ENCODE data around the gene GABRB1.

GABRB1 gene

DNA sequence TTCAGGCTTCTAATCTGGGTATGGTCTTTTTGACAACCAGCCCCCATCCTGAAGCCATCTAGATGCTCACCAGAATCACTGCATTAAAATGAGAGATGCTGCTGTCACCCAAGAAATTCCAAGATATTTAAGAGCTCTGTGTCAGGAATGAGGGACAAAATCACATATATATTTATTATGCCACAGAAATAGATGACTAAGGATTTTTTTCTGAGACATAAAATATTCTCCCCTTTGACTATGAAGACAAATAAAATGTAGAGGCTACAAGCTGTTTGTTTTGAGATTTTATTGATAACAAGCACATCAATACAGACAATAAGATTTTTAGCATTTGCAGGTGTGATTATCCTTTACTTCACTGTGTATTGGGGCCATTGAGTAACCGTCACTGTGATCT, 354.8 kb downstream of the GABRB1 start:
- no peak for DNase-seq (ENCODE audit: low read depth in 3 of 3)

DNA sequence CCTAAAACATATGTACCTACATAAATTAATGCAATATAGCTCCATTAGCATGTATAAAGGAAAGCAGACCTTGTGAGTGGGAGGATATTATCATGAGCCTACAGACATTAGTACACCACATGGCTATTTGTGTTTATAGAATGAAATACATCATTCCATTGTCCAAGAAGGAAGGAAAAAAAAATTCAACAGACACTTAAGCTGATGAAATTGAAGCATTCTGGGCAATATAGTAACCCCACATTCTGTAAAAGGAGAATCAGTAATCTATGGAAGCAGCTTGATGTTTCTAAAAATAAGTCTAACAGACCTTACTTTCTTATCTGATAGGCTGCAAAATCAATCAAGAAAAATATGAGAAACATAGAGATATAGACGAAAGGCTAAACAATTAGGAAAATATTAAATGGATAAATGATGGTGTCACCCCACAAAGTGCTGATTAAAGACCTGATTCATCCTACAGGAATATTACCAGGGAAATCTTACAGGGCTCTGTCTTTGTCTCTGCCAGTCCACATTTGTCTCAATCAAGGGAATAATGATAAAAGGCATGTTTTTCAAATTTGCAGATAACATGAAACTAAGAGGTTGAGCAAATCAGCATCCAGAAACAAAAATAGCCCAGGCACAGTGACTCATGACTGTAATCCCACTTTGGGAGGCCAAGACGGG, 355.3 kb downstream of the GABRB1 start:
- DNase-seq (ENCODE audit: low read depth in 3 of 3), result no peak

DNA sequence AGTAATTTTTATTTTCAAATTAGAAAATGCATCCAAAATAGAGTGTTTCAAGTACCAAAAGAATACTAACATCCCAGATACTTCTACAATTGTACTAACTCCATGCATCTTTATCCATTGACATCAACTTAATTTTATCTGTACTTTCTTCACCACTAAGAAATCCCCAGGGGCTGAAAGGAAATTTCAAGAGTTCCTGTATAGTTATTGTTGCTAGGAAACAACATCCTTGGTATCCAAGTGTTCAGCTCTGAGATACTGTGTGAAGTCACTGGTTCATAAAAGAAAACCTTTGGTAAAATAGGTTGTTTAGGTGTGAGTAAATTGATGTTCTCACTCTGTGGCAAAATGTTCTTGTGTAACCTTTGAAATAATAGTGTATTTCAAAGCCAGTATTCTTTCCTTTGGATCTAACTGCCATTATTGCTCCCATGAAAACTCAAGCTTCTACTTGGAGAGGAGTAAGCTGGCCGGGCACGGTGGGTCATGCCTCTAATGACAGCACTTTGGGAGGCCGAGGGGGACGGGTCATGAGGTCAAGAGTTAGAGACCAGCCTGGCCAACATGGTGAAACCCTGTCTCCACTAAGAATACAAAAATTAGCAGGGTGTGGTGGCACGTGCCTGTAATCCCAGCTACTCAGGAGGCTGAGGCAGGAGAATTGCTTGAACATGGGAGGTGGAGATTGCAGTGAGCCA, 359.2 kb downstream of the GABRB1 start:
- DNase-seq (ENCODE audit: low read depth in 3 of 3), result no peak

DNA sequence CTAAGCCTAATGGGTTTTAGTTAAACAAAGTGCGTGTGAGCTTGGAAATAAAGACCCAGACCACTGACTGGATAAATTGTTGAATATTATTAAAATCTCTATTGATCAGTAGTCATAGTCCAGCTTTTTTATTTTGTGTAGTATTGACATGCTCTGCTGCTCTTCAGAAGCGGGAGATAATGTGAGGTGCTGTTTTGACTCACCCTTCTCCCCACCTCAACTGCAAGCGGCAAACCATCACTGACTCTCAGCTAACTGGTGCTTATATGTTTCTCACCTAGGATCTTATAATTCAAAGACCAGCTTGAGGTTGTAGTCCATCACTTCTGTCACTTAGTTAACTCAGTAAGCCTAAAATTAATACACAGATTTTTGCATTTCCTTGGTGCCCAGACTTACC, 359.9 kb downstream of the GABRB1 start:
- DNase-seq (ENCODE audit: low read depth in 3 of 3), result no peak

DNA sequence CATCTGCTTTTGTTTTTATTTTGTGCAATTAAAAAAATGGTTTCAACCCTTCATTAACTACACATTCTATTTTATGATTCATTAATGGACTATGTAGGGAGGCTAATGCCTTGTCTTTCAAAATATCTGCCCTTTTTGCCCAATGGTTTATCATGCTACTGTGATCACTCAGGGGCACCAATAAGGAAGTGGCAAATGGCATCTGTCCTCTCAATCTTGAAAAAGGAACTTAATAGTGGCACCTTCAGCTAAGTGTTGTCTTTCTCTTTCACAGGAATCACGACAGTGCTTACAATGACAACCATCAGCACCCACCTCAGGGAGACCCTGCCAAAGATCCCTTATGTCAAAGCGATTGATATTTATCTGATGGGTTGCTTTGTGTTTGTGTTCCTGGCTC, 375.0 kb downstream of the GABRB1 start:
- no peak for DNase-seq (ENCODE audit: low read depth in 3 of 3)

DNA sequence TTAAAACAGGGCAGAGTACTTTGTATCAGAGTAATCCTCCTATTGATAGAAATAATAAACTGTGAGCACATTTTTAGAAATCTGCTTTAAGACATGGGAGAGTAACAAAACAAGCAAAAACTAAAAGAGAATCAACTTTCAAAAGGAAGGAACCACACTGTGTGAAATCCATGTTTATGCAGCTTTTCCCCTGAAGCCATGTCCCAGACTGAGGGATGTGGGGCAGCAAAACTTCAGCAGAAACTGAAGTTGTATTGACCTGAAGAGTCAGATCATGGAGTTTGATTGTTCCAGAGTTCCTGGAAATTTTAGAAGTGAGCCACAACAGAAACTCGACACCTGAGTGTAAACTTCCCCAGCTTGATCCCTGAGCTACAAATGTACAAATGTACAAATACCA, 378.9 kb downstream of the GABRB1 start:
- DNase-seq (ENCODE audit: low read depth in 3 of 3), result no peak

DNA sequence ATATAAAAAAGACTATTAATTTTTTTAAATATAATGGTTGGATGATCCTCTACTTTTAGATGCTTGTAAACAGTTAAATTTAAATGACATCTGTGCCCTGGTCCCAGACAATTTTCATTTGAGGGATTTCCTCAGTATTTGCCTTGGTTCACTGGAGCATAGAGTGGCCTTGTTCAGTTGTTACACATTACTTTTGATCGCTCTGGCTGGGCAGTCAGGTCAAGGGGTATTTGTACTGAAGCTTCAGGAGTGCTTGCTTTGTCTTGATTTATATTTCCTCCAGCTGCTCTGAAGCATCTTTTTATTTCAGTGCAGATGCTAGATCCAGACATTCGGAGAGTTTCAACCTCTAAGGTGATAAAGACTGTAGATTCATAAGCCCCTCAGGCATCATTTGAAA, 382.2 kb downstream of the GABRB1 start:
- no peak for DNase-seq (ENCODE audit: low read depth in 3 of 3)

DNA sequence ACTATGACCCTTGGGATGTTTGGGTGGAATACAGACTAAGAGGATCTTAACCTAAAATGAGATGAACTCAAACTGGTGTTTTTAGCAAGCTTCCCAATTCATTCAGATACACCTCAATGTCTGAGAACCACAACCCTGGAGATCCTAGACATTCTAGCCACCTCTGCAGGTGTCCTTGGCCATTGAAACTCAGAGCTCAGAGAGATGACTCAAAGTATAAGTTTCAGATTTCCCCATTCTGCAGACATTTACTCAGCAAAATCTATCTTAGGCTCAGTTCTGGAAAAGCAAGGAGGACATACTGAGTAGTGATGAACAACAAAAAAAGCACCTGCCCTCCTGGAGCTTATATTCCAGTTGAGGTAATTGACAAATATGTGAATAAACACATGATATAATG, 384.4 kb downstream of the GABRB1 start:
- DNase-seq (ENCODE audit: low read depth in 3 of 3), result no peak

DNA sequence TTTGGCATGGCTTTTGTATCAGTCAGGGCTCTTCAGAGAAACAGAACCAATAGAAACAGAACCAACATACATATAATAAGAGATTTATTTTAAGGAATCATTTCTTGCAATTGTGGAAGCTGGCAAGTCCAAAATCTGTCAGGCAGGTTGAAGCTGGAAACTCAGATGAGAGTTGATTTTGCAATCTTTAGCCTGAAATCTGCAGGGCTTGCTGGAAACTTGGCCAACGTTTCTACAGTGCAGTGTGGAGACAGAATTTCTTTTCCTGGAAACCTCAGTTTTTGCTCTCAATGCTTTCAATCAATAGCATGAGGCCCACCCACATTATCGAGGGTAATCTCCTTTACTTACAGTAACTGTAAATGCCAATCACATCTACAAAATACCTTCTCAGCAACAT, 386.8 kb downstream of the GABRB1 start:
- no peak for DNase-seq (ENCODE audit: low read depth in 3 of 3)

DNA sequence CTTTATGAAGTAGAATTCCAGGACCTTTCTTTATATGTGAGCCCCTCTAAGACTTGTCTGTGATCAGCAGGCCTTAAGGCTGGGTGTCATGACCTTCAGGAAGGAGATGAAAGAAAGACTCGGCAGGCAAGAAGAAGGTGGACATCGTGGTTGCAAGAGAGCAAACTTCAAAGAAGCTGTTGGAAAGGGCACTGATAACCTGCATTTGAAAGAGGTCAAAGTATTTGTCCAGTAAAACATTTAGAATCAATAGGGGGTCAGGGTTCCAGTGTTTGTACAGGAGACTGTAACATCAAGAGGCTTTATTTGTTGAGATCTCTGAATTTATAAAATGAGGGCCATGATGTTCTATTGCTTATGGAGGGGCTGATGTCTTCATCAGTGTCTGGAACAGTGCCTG, 387.9 kb downstream of the GABRB1 start:
- DNase-seq (ENCODE audit: low read depth in 3 of 3), result no peak

DNA sequence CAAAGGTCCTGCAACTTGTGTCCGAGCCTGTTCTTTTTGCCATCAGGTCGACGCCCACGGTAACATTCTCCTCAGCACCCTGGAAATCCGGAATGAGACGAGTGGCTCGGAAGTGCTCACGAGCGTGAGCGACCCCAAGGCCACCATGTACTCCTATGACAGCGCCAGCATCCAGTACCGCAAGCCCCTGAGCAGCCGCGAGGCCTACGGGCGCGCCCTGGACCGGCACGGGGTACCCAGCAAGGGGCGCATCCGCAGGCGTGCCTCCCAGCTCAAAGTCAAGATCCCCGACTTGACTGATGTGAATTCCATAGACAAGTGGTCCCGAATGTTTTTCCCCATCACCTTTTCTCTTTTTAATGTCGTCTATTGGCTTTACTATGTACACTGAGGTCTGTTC, 394.3 kb downstream of the GABRB1 start:
- DNase-seq (ENCODE audit: low read depth in 3 of 3), result no peak

DNA sequence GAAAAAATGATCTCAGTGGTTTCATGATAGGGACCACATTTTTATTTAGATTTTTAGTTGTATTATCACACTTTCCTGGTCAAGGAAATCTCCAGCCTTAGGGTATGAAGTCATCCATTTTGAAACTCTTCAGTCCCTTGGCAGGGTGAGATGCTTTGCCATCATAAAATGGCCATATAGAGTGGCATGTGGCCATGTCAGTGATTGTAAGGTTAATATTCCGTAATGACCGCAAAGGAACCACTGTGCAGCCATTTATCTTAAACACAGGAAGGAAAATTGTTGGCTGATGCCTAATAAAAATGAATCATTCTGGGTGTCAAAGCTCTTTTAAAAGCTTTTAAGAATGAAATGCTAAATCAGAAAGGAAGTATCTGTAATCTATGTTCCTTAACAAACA, 396.6 kb downstream of the GABRB1 start:
- no peak for DNase-seq (ENCODE audit: low read depth in 3 of 3)

DNA sequence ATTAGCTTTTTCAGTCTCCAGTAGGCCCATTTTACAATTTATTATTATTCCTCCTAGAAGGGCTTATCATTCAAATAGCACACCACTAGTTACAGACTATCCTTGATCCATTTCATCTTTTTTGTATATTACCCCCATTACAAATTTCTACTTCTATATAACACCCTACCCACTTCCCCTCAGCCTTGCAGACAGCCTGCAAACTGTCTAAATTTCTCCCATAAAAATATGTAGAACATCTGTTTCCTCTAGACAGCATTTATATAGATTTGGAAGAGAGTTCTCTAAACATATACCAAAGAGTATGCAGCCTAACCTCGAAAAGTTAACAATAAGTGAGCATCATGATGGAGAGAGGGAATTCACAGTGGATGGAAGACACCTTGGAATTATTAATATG, 401.4 kb downstream of the GABRB1 start:
- no peak for DNase-seq (ENCODE audit: low read depth in 3 of 3)

DNA sequence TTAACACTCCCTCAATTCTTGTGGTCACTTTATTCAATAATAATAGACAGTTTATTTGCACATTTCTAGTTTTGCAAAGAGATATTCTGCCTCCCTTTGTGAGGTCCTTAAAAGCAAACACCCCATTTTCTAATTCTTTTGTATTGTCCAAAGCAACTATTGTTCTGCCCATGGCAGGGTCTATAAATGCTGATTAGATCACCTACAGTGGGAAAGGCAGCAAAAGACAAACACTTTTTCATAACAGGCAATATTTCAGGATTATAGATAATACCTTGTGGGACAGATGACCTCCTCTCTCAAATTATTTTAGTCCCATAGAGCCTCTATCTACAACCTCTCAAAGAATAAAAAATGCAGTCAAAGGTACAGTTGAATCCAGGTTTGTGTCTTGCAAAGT, 403.6 kb downstream of the GABRB1 start:
- DNase-seq (ENCODE audit: low read depth in 3 of 3), result no peak

DNA sequence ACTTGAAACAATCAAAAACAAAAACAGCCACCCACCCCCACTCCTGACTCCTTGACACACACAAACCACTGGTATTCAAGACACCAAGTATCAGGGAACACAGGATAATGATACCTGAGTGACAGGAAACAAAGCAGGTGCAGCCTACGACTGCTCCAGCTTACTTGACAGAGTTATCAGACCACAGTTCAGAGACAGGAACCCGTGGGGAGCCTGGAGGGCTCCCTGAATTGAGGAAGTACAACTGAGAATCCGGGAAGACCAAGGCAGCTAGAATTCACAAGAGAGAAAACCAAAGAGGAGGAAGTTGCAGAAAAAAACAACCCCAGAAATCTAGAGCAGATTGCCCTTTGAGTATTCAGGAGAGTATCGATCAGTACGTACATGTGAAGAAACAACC, 411.6 kb downstream of the GABRB1 start:
- DNase-seq (ENCODE audit: low read depth in 3 of 3), result no peak

DNA sequence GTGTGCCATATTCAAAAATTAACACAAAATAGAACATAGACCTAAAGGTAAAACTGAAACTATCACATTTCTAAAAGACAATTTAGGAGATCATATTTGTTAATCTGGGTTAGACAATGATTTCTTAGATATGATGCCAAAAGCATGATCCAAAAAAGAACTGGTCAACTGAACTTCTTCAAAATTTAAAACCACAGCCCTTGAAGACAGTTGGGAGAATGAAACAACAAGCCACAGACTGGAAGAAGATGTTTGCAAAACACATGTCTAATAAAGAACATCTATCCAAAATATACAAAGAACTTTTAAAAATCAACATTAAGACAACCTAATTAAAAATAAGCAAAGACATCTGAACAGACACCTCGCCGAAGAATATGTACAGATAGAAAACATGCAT, 412.7 kb downstream of the GABRB1 start:
- DNase-seq (ENCODE audit: low read depth in 3 of 3), result no peak

DNA sequence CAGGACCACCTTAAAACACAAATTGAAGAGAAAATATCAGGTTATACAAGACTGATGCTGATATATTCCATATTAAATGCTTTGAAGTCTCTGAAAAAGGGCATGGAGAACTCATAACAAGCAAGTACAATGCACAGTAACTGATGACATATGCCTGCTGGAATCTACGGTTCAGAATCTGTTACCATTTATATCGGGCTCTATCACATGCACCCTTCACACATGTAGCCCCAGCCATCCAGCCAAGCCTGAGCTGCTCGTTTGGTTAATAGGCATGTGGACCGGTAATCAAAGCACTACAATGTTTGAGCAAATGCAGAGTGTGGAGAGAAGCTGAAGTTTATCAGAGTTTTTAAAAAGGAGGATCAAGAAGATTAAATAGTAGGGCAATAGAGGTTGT, 420.3 kb downstream of the GABRB1 start:
- no peak for DNase-seq (ENCODE audit: low read depth in 3 of 3)

DNA sequence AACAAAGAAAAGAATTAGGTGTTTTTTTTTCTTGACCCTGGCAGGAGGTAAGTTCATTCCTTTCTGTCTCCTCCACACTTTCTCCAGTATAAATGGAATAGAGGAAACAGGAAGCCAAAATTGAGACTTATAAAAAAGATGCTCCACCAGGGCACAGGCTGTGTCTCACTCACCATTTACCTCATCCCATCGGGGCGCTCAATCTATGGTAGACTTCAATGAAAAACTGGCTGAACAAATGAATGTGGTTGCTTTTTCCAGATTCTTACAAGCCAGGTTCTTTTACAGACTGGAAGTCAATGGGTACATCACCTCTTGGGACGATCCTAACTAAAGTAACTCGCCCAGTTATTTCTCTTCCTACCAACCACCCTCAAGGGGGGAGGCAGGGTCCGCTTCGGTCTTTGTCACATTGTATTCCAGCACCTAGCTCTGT, 431.4 kb downstream of the GABRB1 start:
- no peak for DNase-seq (ENCODE audit: low read depth in 3 of 3)

DNA sequence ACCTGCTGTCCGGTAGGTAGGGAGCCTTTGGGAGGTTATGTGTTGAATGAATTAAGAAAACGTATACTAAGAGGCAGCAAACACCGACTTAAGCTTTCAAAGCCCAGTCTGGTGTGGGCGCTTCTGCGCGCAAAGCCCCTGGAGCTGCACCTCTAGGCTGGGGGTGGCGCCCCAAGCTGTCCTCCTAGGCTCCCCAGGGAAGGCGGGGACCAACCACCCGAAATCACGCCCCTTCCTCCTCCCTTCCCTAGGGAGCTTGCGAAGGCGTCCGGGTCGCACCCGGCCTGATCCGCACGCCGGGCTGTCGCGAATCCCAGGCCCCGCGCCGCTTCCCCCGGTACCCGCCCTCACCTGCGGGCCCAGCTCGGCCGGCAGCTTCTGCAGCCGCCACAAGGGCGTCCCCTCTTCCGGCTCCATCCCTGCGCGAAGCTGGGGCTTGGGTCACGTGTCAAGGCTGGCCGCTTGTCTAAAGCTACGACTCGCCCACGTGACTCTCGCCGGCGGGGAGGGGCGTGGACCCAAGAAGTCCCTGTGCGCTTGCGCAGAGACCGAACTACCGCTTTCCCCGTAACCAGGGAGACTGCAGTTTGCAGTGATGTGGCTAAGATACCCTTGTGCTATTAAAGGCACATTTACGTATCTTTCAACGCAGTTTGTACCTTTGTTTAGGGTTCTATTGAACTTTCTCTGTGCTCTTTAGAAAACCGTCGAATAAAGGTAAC, 432.0 kb downstream of the GABRB1 start, which contains the start of gene COMMD8:
TSS of gene COMMD8 (minus strand) at position 468 of the 722 bp plus-strand sequence. CDS start at position 417, 51 bp downstream.
- peak; percentile 96 to 97 (median 97) for DNase-seq (ENCODE audit: low read depth in 3 of 3)

DNA sequence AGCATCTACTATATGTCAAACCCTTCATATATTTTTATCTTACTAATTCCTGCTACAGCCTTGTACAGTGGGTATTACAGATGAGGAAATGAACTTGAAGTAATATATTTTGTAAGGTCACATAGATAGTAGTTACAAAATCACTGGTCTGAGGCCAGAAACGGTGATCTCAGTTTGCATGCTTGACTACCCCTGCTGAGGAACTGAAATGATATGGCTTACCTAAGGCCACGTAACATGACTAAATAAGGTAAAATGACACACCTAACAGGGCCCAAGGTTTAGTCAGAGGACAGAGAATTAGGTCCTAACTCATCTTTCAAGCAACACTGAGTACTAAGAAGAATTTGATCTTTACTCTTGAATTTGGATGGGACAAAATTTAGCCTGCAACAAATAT, 433.6 kb downstream of the GABRB1 start:
- no peak for DNase-seq (ENCODE audit: low read depth in 3 of 3)

DNA sequence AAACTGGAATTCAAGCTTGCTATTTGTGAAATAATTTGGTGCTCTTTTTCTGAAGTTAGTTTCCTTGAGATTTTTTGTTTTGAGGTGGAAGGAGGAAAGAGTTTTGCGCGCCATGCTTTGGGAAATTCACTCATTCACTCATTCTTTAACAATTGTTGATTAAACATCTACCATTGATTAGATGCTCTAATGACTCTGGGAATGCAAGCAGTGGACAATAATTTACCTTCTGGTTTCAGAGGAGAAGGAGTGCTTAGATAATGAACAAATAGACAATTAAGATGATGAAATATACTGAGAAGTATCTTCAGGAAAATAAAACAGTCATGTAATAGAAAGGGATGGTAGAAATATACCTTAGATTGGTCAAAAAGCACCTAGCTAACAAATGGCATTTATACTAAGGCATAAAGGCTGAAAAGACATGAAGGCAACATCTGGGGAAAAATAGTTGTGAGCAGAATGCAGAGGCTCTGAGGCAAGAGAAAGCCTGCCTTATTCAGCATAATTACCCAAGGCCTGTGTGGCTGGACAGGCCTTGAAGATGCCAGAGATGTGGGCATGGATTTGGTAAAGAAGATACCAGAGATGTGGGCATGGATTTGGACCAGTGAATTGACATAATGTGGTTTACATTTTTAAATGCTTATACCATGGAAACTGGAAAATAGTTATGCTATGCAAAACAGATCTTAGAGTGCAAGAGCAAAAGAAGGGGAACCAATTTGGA, 434.9 kb downstream of the GABRB1 start:
- no peak for DNase-seq (ENCODE audit: low read depth in 3 of 3)

DNA sequence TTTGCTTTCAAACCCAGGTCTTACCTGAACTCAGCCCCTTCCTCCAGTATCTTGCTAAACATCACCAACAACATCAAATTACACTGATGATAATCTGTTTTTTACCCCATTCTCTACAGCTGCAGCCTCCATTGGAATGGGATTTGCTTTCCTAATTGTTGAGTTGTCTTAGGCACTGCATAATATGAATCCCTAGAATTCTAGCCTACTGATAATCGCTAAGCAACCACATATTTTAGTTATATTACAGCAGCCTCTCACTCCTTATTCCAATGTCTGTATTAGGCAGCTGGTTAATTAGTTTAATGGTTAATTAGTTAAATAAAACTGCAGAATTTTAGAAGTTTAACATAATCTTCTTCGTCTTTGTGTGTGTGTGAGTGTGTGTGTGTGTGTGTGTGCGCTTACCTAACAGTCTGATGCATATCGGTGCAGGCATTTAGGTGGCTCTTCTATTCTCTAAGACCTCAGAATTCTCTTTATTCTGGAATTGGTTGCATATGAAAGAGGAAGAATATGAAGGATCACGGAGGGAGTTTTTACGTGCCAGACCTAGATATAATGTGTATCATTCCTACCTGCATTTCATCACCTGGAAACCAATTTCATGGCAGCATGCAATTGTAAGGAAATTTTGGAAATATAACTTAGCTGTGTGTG, 437.5 kb downstream of the GABRB1 start:
- DNase-seq (ENCODE audit: low read depth in 3 of 3), result no peak

Measured in stimulated activated CD4-positive, alpha-beta T cell treated with anti-CD3 and anti-CD28 coated beads, TNF-alpha, amount 100 ng/mL, for 24 hours (primary cell).